Lung (tissue), 12 donors: ENCODE results near the gene EWSR1. TPM values are rescaled to one million over a fixed set of nuclear protein-coding genes. Genes with fewer than 3 reads are reported as not detected.

ENCODE experiments used
- ATAC-seq: fragments of 200-7000 bp; cut with Tn5 transposase; one replicate; pipeline ENCODE4 v1.9.1; 2020; ENCODE audit warnings: moderate number of reproducible peaks; ENCODE audit not compliant: insufficient read depth, low FRiP score
- DNase-seq, 3 donors: peaks; one replicate each; pipeline ENCODE4 v3.0.0-alpha.2; 2013 to 2017
- H3K27ac ChIP-seq, 2 donors: one replicate each; pipeline ENCODE4 v1.5.1; 2013; ENCODE audit warnings: mild to moderate bottlenecking in 2 of 2, moderate library complexity in 2 of 2, control low read depth in 1 of 2, inconsistent platforms in 1 of 2, low read depth in 1 of 2, low read length in 1 of 2
- H3K27me3 ChIP-seq, 3 donors: one replicate each; pipeline ENCODE4 v1.5.1; 2013; ENCODE audit warnings: low read length in 2 of 3; ENCODE audit not compliant: control insufficient read depth in 3 of 3, insufficient read depth in 3 of 3
- H3K36me3 ChIP-seq, 4 donors: one replicate each; pipeline ENCODE4 v1.5.1; 2013; ENCODE audit warnings: low read length in 4 of 4, mild to moderate bottlenecking in 1 of 4, moderate library complexity in 1 of 4; ENCODE audit not compliant: control insufficient read depth in 4 of 4, insufficient read depth in 4 of 4
- H3K4me1 ChIP-seq, 5 donors: one replicate each; pipeline ENCODE4 v1.5.1; 2013; ENCODE audit warnings: low read length in 5 of 5, mild to moderate bottlenecking in 2 of 5, moderate library complexity in 1 of 5; ENCODE audit not compliant: control insufficient read depth in 5 of 5, insufficient read depth in 5 of 5
- H3K4me3 ChIP-seq: one replicate; pipeline ENCODE4 v1.5.1; 2013; ENCODE audit warnings: mild to moderate bottlenecking, control low read depth, moderate library complexity
- H3K9ac ChIP-seq, 2 donors: one replicate each; pipeline ENCODE4 v1.5.1; 2013; ENCODE audit warnings: low read length in 2 of 2, control low read depth in 1 of 2; ENCODE audit not compliant: insufficient read depth in 1 of 2
- H3K9me3 ChIP-seq, 4 donors: one replicate each; pipeline ENCODE4 v1.5.1; 2013; ENCODE audit warnings: low read length in 3 of 4, mild to moderate bottlenecking in 1 of 4, moderate library complexity in 1 of 4; ENCODE audit not compliant: control insufficient read depth in 4 of 4, insufficient read depth in 3 of 4
- WGBS, 2 donors: extraction: QIAGEN DNeasy Blood & Tissue Kit; methylation state at CpG; one replicate each; pipeline ENCODE4 v1.1.7; 2013; 5-methylcytosine and 5-hydroxymethylcytosine counted together
- polyA plus RNA-seq, 2 donors: library from polyadenylated mRNA; stranded (reverse); fragments of 200-250 nt; gene quantifications; one replicate each; pipeline ENCODE4 v1.2.1, GENCODE V29; 2013
- total RNA-seq, 2 donors: library from RNA; depleted of rRNA in 1 of 2; stranded (reverse); fragments of >200 nt in 1 of 2; gene quantifications; one replicate each; pipeline ENCODE4 v1.2.1, GENCODE V29; 2014 to 2021
- TF ChIP-seq, protein P1 (sequence below): IDR thresholded peaks from 2 replicates; pipeline ENCODE4 v1.5.1; 2012; ENCODE audit warnings: mild to moderate bottlenecking; ENCODE audit errors: control extremely low read depth, extremely low read depth
- donor health status: control.
- donor health status: control.
- donor health status: Bipolar disorder and iron deficiency.
- donor health status: healthy.
- donor health status: DM: yes; HTN: yes; CAD: no.

The EWSR1 gene
- total and polyA plus RNA-seq, 4 donors: 115 to 215 (median 168) TPM

DNA sequence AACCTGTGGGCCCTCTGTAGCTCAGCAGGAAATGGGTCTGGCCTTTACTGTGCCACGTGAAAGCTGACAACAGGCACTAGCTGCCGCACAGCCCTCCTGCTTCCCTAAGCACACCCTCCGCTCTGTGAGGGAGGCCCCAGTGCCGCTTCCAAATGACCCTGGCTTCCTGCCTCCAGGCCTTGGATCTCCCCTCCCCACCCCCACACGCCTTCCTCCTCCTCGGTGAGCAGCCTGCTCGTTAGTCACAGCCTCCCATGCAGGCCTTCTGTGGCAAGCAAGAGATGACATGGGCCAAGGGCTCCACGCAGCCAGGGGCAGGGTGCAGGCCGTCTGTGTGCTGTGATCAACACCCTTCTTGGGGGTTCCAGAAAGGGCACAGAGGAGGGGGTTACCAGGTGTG lies 62.7 kb downstream of the EWSR1 start:
- Histone ChIP-seq H3K4me1 (peaks cover 0 to 12% (median 3%) of the 10 kb centered on the region in 5 donors), H3K27ac (no peak overlapping the region), H3K9me3 (no peaks in the 10 kb centered on the region), H3K36me3 (peaks cover 0 to 87% (median 10%) of the 10 kb centered on the region in 4 donors), H3K27me3 (no peaks in the 10 kb centered on the region), H3K9ac (no peak overlapping the region), H3K4me3 (no peak overlapping the region)
- peak; percentile 68 to 83 (median 71) for DNase-seq
- TF ChIP-seq, protein P1, sequence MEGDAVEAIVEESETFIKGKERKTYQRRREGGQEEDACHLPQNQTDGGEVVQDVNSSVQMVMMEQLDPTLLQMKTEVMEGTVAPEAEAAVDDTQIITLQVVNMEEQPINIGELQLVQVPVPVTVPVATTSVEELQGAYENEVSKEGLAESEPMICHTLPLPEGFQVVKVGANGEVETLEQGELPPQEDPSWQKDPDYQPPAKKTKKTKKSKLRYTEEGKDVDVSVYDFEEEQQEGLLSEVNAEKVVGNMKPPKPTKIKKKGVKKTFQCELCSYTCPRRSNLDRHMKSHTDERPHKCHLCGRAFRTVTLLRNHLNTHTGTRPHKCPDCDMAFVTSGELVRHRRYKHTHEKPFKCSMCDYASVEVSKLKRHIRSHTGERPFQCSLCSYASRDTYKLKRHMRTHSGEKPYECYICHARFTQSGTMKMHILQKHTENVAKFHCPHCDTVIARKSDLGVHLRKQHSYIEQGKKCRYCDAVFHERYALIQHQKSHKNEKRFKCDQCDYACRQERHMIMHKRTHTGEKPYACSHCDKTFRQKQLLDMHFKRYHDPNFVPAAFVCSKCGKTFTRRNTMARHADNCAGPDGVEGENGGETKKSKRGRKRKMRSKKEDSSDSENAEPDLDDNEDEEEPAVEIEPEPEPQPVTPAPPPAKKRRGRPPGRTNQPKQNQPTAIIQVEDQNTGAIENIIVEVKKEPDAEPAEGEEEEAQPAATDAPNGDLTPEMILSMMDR: no peak
- WGBS, 2 donors: 65 to 67% methylated on average over 9 of the region's 9 CpGs
- no peak for ATAC-seq

GRCh38 chr22:29331213-29331612 lies 63.1 kb downstream of the EWSR1 start:
- WGBS, 2 donors: 90 to 93% methylated on average over 8 of the region's 8 CpGs
- Histone ChIP-seq H3K4me1 (peaks cover 0 to 12% (median 3%) of the 10 kb centered on the region in 5 donors), H3K4me3 (no peak overlapping the region), H3K9ac (no peak overlapping the region), H3K27me3 (no peaks in the 10 kb centered on the region), H3K36me3 (peaks cover 0 to 91% (median 10%) of the 10 kb centered on the region in 4 donors), H3K9me3 (no peaks in the 10 kb centered on the region), H3K27ac (no peak overlapping the region)
- DNase-seq: no peak
- ATAC-seq: no peak
- TF ChIP-seq, protein P1: no peak

- no peak overlapping the region for H3K27ac ChIP-seq
- TF ChIP-seq, protein P1: no peak
- no peak overlapping the region for H3K4me3 ChIP-seq
- peaks cover 0 to 89% (median 8%) of the 10 kb centered on the region in 4 donors for H3K36me3 ChIP-seq
- no peaks in the 10 kb centered on the region for H3K9me3 ChIP-seq
- H3K9ac ChIP-seq: no peak overlapping the region
- H3K27me3 ChIP-seq: no peaks in the 10 kb centered on the region
- no peak for DNase-seq
- peaks cover 0 to 12% (median 3%) of the 10 kb centered on the region in 5 donors for H3K4me1 ChIP-seq
- no peak for ATAC-seq
- 85 to 95% methylated on average over 14 of the region's 14 CpGs for WGBS, 2 donors
These were observed 63.7 kb downstream of the EWSR1 start for GRCh38 chr22:29331658-29332300.
